Mesendoderm (in vitro differentiated cells): ENCODE data around the gene CDH23.
A peak's percentile ranks its signal among the peaks of the same experiment; 100 is the strongest.

Experiments
- DNase-seq: peaks from one replicate; pipeline ENCODE4 v3.0.0; 2013
- H2AK5ac ChIP-seq: 2 replicates; pipeline ENCODE4 v1.6.1; 2013; ENCODE audit warnings: low read length, inconsistent platforms
- H2BK120ac ChIP-seq: 2 replicates; pipeline ENCODE4 v1.6.1; 2013; ENCODE audit warnings: low read depth, mild to moderate bottlenecking, low read length, moderate library complexity, mixed read lengths
- H2BK15ac ChIP-seq: replicated peaks from 2 replicates; pipeline ENCODE4 v1.6.1; 2013; ENCODE audit warnings: low read depth, mild to moderate bottlenecking, moderate library complexity
- H2BK5ac ChIP-seq: 2 replicates; pipeline ENCODE4 v1.6.1; 2013; ENCODE audit warnings: low read length, inconsistent platforms
- H3K18ac ChIP-seq: 2 replicates; pipeline ENCODE4 v1.6.1; 2013; ENCODE audit warnings: mild to moderate bottlenecking, low read length, mixed read lengths
- H3K23ac ChIP-seq: one replicate; pipeline ENCODE4 v1.6.1; 2013; ENCODE audit warnings: low read length
- H3K27ac ChIP-seq: 2 replicates; pipeline ENCODE4 v1.5.1; 2013; ENCODE audit warnings: low read depth, mild to moderate bottlenecking, inconsistent platforms, low read length, moderate library complexity
- H3K27me3 ChIP-seq: 2 replicates; pipeline ENCODE4 v1.6.1; 2013; ENCODE audit warnings: low read length, control low read depth, mild to moderate bottlenecking, inconsistent platforms; ENCODE audit not compliant: insufficient read depth, poor library complexity
- H3K36me3 ChIP-seq: 2 replicates; pipeline ENCODE4 v1.6.1; 2013; ENCODE audit warnings: low read length, inconsistent platforms; ENCODE audit not compliant: control insufficient read depth, insufficient read depth
- H3K4ac ChIP-seq: one replicate; pipeline ENCODE4 v1.6.1; 2013; ENCODE audit warnings: low read depth, mild to moderate bottlenecking, low read length, moderate library complexity
- H3K4me1 ChIP-seq: 2 replicates; pipeline ENCODE4 v1.6.1; 2013; ENCODE audit warnings: low read depth, low read length, inconsistent platforms; ENCODE audit not compliant: control insufficient read depth
- H3K4me2 ChIP-seq: 2 replicates; pipeline ENCODE4 v1.6.1; 2013; ENCODE audit warnings: low read length
- H3K4me3 ChIP-seq: 2 replicates; pipeline ENCODE4 v1.5.1; 2013; ENCODE audit warnings: mild to moderate bottlenecking, low read length
- H3K56ac ChIP-seq: one replicate; pipeline ENCODE4 v1.6.1; 2013; ENCODE audit warnings: low read length
- H3K79me1 ChIP-seq: 2 replicates; pipeline ENCODE4 v1.6.1; 2013; ENCODE audit warnings: low read length, inconsistent platforms
- H3K79me2 ChIP-seq: 2 replicates; pipeline ENCODE4 v1.6.1; 2013; ENCODE audit warnings: mild to moderate bottlenecking, low read length; ENCODE audit not compliant: control insufficient read depth, insufficient read depth
- H3K9ac ChIP-seq: 2 replicates; pipeline ENCODE4 v1.6.1; 2013; ENCODE audit warnings: low read length, inconsistent platforms
- H4K5ac ChIP-seq: one replicate; pipeline ENCODE4 v1.6.1; 2013; ENCODE audit warnings: low read length
- H4K8ac ChIP-seq: one replicate; pipeline ENCODE4 v1.6.1; 2013; ENCODE audit warnings: low read depth, mild to moderate bottlenecking, control low read depth, low read length, moderate library complexity
- WGBS: extraction: QIAGEN DNeasy Blood & Tissue Kit; methylation state at CpG from one replicate; pipeline ENCODE4 v1.1.7; 2013; ENCODE audit warnings: low lambda C conversion rate, missing lambda C conversion rate; ENCODE audit not compliant: insufficient coverage; ENCODE audit errors: extremely low coverage; 5-methylcytosine and 5-hydroxymethylcytosine counted together

The CDH23 gene

DNA sequence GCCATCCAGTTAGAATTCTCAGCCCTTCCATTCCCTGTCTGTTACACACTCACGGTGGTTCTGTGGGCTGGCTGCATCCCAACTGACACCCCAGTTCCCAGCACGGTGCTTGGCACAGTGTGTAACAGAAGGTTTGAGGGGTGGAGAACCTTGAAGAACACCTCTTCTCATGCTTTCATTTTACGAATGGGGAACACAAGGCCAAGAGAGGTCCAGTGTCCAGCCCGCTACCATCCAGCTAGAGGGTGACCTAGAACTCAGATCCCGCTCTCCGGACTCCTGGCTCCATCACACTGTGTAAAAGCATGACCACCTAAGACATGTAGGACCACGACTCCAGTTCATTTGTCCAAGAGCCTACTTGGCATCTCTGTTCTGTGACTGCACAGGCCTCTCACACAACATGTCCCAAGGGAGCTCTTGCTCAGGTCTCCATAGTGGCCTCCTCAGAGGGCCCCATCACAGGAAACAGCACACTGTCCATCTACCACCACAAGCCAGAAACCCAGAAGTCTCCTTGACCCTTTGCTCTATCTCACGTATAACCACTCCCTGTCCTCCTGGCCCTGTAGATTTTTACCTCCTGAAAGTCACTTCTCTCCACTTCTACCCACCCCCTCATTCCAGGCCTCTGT, 2.8 kb upstream of the CDH23 start:
- peaks cover 12% of the 10 kb centered on the region for H3K27me3 ChIP-seq
- no peaks in the 10 kb centered on the region for H3K36me3 ChIP-seq
- no peak overlapping the region for H3K4me3 ChIP-seq
- no peak overlapping the region for H3K56ac ChIP-seq
- no peaks in the 10 kb centered on the region for H3K79me2 ChIP-seq
- H2BK15ac ChIP-seq: no peak overlapping the region
- H3K4me1 ChIP-seq: peaks cover 6% of the 10 kb centered on the region
- no peak overlapping the region for H3K9ac ChIP-seq
- H3K27ac ChIP-seq: no peak overlapping the region
- peak overlapping the region; percentile 94 for H3K23ac ChIP-seq
- H3K4ac ChIP-seq: no peak overlapping the region
- no peak overlapping the region for H2AK5ac ChIP-seq
- H4K8ac ChIP-seq: no peak overlapping the region
- DNase-seq: no peak
- H2BK120ac ChIP-seq: no peak overlapping the region
- no peak overlapping the region for H3K18ac ChIP-seq
- H3K79me1 ChIP-seq: no peaks in the 10 kb centered on the region
- H2BK5ac ChIP-seq: no peak overlapping the region
- no peak overlapping the region for H3K4me2 ChIP-seq
- WGBS: no CpG with 5 or more reads among the region's 8 CpGs
- no peak overlapping the region for H4K5ac ChIP-seq

DNA sequence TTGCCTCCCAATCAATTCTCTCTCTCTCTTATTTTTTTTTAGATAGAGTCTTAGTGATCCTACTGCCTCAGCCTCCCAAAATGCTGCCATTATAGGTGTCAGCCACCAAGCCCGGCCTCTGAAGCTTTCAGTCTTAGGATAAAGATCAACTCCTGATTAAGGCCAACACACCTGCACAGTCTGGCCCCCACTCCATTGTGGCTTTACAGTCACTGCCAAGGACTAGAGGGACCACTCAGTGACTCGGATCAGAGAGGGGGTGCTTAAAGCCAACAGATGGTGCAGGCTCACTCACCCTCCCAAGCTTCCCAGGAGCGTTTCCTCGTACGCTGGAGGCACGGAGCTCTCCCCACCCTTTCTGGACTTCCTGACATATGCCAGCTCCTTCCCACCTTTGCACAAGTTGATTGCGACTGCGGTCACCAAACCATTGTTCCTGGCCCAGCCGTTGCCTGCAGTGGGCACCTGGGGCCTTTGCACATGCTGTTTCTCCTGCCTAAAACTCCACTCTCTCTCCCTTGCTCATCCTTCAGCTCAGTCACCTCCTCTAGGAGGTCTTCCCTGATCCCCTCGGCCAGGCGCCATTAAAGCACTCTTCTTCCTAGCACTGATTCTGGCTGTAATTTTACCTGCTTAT, 1.7 kb upstream of the CDH23 start:
- Histone ChIP-seq H2AK5ac (no peak overlapping the region), H3K4me2 (no peak overlapping the region), H2BK15ac (no peak overlapping the region), H3K18ac (no peak overlapping the region), H3K9ac (no peak overlapping the region), H2BK5ac (no peak overlapping the region), H2BK120ac (no peak overlapping the region), H3K27me3 (peaks cover 14% of the 10 kb centered on the region), H4K5ac (no peak overlapping the region), H3K4me1 (peaks cover 6% of the 10 kb centered on the region), H3K79me1 (no peaks in the 10 kb centered on the region), H3K4me3 (no peak overlapping the region), H4K8ac (no peak overlapping the region), H3K27ac (no peak overlapping the region), H3K4ac (no peak overlapping the region), H3K23ac (no peak overlapping the region), H3K36me3 (no peaks in the 10 kb centered on the region), H3K79me2 (no peaks in the 10 kb centered on the region), H3K56ac (peak overlapping the region; percentile 34)
- WGBS: no CpG with 5 or more reads among the region's 11 CpGs
- DNase-seq: no peak

DNA sequence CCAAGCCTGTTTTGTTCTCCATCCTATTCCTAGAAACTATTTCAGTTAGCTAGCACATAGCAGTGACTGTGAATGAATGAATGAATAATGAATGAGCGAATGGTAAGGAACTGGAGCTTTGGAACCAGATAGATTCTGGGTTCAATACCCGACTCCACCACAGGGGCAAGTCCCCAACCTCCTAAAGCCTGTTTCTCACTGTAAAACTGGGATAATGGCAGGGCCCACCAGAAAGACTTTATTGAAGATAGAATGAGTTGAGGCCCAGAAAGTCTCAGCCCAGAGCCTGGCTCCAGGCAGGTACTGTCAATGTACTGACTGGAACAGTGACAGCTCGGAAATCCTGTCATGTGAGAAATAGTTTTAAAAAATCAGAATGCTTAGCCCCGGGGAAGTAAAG, 1.1 kb upstream of the CDH23 start:
- no peak overlapping the region for H3K23ac ChIP-seq
- H3K4ac ChIP-seq: no peak overlapping the region
- H2BK15ac ChIP-seq: no peak overlapping the region
- H3K27me3 ChIP-seq: peaks cover 14% of the 10 kb centered on the region
- H3K79me1 ChIP-seq: no peaks in the 10 kb centered on the region
- no peak overlapping the region for H3K27ac ChIP-seq
- peak; percentile 38 for DNase-seq
- no peak overlapping the region for H3K56ac ChIP-seq
- H2BK120ac ChIP-seq: no peak overlapping the region
- H4K8ac ChIP-seq: no peak overlapping the region
- no peak overlapping the region for H4K5ac ChIP-seq
- H3K18ac ChIP-seq: no peak overlapping the region
- H3K9ac ChIP-seq: no peak overlapping the region
- H3K4me1 ChIP-seq: peaks cover 6% of the 10 kb centered on the region
- H2AK5ac ChIP-seq: no peak overlapping the region
- no peak overlapping the region for H2BK5ac ChIP-seq
- H3K4me2 ChIP-seq: no peak overlapping the region
- WGBS: no CpG with 5 or more reads among the region's 4 CpGs
- H3K36me3 ChIP-seq: no peaks in the 10 kb centered on the region
- no peaks in the 10 kb centered on the region for H3K79me2 ChIP-seq
- no peak overlapping the region for H3K4me3 ChIP-seq

DNA sequence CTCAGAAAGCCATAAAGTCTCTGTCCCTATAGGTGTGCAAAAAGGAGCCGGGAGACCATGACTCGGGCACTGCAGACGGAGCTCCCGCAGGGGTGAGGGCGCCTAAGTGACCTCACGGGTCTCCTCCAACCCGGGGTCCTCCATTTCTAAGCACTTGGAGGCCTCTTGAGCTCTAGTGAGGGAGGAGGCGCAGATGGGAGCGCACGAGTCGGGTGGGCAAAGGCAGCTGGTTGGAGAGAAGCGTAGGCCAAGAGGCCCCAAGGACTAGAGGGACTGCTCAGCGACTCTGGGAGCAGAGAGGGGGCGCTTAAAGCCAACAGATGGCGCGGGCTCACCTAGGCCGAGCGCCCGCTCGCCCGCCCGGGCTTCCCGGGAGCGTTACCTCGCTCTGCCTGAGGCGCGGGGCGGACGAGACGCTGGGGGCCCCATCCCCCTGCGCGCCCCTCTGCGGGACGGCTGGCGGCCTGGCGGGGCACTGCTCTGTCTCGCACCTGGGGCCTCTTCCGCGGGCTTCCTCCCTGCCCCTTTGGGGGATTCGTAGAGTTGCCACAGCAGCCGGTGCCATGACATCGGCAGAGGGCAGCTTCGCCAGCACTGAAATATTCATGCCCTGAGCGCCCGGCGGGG, 523 bp upstream of the CDH23 start:
- Histone ChIP-seq H3K27ac (no peak overlapping the region), H3K27me3 (peaks cover 14% of the 10 kb centered on the region), H3K9ac (peak overlapping the region; percentile 70), H3K4ac (no peak overlapping the region), H3K56ac (peak overlapping the region; percentile 78), H2BK5ac (no peak overlapping the region), H2BK15ac (no peak overlapping the region), H2BK120ac (no peak overlapping the region), H3K36me3 (no peaks in the 10 kb centered on the region), H2AK5ac (no peak overlapping the region), H3K23ac (no peak overlapping the region), H3K79me1 (no peaks in the 10 kb centered on the region), H3K79me2 (no peaks in the 10 kb centered on the region), H3K4me3 (peak overlapping the region; percentile 47), H3K4me1 (peaks cover 6% of the 10 kb centered on the region), H4K8ac (no peak overlapping the region), H3K4me2 (peak overlapping the region; percentile 77), H3K18ac (no peak overlapping the region), H4K5ac (no peak overlapping the region)
- peak; percentile 88 for DNase-seq
- no CpG with 5 or more reads among the region's 46 CpGs for WGBS

DNA sequence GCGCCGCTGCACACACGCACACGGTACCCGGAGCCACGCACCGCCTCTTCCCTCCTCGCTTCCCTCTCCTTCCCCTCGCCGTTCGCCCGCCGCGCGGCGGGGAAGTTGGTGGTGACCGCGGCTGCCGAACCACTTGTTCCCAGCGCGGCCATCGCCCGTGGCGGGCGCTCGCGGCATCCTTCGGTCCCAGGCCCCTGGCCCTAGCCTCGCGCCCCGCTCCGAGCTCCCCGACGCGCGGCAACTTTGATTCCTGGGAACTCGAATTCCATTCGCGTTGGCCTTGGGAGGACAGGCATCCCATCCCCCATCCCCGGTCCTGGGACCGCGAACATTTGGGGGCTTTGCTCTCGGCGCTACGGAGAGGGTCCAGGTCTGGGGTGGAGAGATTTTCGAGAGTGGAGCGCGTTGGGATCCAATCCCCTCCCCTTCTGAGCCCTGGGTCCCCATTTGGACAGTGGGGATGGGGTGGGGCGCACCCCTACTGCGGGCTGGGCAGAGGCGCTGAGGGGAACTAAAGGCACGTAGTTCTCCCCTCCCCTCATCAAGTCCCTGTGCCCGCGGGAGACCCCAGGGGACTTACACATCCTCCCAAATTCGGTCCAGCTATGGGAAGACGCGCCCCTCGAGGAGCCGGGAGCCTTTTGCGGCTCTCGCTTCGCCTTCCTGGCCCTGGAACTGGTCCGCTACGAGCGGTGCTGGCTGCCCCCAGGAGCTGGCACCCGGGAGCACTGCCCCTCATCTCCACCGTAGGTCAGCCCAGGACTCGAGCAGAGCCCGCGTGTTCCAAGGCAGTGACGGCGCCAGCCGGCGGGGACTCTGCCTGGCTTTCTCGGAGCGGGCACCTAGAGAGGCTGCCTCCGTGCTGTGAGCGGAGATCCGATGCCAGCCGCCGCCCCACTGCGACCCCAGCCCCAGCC, 834 bp downstream of the CDH23 start:
- H2BK5ac ChIP-seq: no peak overlapping the region
- no peak overlapping the region for H2BK120ac ChIP-seq
- no peaks in the 10 kb centered on the region for H3K79me2 ChIP-seq
- H2BK15ac ChIP-seq: no peak overlapping the region
- H3K4me2 ChIP-seq: peak overlapping the region; percentile 72
- H3K56ac ChIP-seq: peak overlapping the region; percentile 86
- peak overlapping the region; percentile 29 for H3K4me3 ChIP-seq
- no peak overlapping the region for H2AK5ac ChIP-seq
- no peak overlapping the region for H3K4ac ChIP-seq
- H4K5ac ChIP-seq: no peak overlapping the region
- peak overlapping the region; percentile 48 for H3K23ac ChIP-seq
- H3K79me1 ChIP-seq: no peaks in the 10 kb centered on the region
- no peak overlapping the region for H4K8ac ChIP-seq
- no peak overlapping the region for H3K27ac ChIP-seq
- peak; percentile 36 for DNase-seq
- H3K36me3 ChIP-seq: no peaks in the 10 kb centered on the region
- no peak overlapping the region for H3K18ac ChIP-seq
- peak overlapping the region; percentile 63 for H3K9ac ChIP-seq
- peaks cover 6% of the 10 kb centered on the region for H3K4me1 ChIP-seq
- WGBS: no CpG with 5 or more reads among the region's 82 CpGs
- peaks cover 14% of the 10 kb centered on the region for H3K27me3 ChIP-seq
